ENCODE measurements around the gene PVALB.

PVALB gene

GRCh38 chr22:36753916-36754315 lies 62.9 kb downstream of the PVALB start:
- no peak for DNase-seq (ENCODE audit: low spot score)
- no peak for TF ChIP-seq CTCF (IDR thresholded peaks at IDR 0.05; ENCODE audit: extremely low read depth, missing control alignments)

GRCh38 chr22:36753120-36753802 lies 63.6 kb downstream of the PVALB start:
- no peak for TF ChIP-seq CTCF (IDR thresholded peaks at IDR 0.05; ENCODE audit: extremely low read depth, missing control alignments)
- DNase-seq (ENCODE audit: low spot score): no peak
